ENCODE data around the gene CDC42EP2. TPM values are rescaled to one million over a fixed set of nuclear protein-coding genes. Genes with fewer than 3 reads are reported as not detected.

Gene CDC42EP2
- total and polyA plus RNA-seq, 2 of the 13 experiments (the other 11 are each of a cell fraction or from before 2014, with no cell fraction given): 2.3 to 7.1 TPM

- no peak for TF ChIP-seq ZBTB44 (CRISPR knock-in tag; IDR thresholded peaks at IDR 0.05)
- TF ChIP-seq PREB (CRISPR knock-in tag; IDR thresholded peaks at IDR 0.05): no peak
- TF ChIP-seq ZBTB3 (CRISPR knock-in tag; IDR thresholded peaks at IDR 0.05; ENCODE audit: borderline replicate concordance, low read depth): no peak
- no peak; the same call in 1 of the 2 replicates for TF ChIP-seq KDM3A (CRISPR knock-in tag; IDR thresholded peaks at IDR 0.05; ENCODE audit: low read depth)
- no peak for TF ChIP-seq HCFC1 (IDR thresholded peaks at IDR 0.05; ENCODE audit: low read depth, low read length)
- no peak for TF ChIP-seq ZNF256 (CRISPR knock-in tag; conservative IDR thresholded peaks at IDR 0.05)
- peak; percentile 65; the same call in 1 of the 2 replicates for TF ChIP-seq ZNF800 (CRISPR knock-in tag; IDR thresholded peaks at IDR 0.05)
- peak; percentile 31; the same call in 1 of the 2 replicates for TF ChIP-seq MAX (IDR thresholded peaks at IDR 0.05)
- TF ChIP-seq HNRNPH1 (optimal IDR thresholded peaks at IDR 0.05; ENCODE audit: low read depth, low read length): no peak
- no peak; the same call in 1 of the 2 replicates for TF ChIP-seq ZIK1 (CRISPR knock-in tag; IDR thresholded peaks at IDR 0.05; ENCODE audit: borderline replicate concordance, low read depth)
- TF ChIP-seq SP5 (CRISPR knock-in tag; IDR thresholded peaks at IDR 0.05; ENCODE audit: borderline replicate concordance, low read depth): no peak
- TF ChIP-seq TBL1XR1 (IDR thresholded peaks at IDR 0.05; ENCODE audit: borderline replicate concordance, low read length, partially characterized antibody): no peak
- TF ChIP-seq CBFB (CRISPR knock-in tag; IDR thresholded peaks at IDR 0.05): no peak
- no peak for TF ChIP-seq ZNF510 (CRISPR knock-in tag; IDR thresholded peaks at IDR 0.05; ENCODE audit: low read depth)
- TF ChIP-seq PRMT3 (CRISPR knock-in tag; IDR thresholded peaks at IDR 0.05; ENCODE audit: borderline replicate concordance, low read depth): no peak
- TF ChIP-seq HMGXB4 (CRISPR knock-in tag; IDR thresholded peaks at IDR 0.05; ENCODE audit: borderline replicate concordance in 1 of 2, low read depth in 1 of 2): no peak
- TF ChIP-seq AGO1 (IDR thresholded peaks at IDR 0.05; ENCODE audit: low read depth, low read length, poor library complexity, severe bottlenecking): peak; percentile 53
- TF ChIP-seq MAFF (IDR thresholded peaks at IDR 0.05; ENCODE audit: low read depth, low read length): no peak
- TF ChIP-seq DNMT1 (CRISPR knock-in tag; IDR thresholded peaks at IDR 0.05): no peak
- peak; percentile 80; the same call in 1 of the 2 replicates for TF ChIP-seq ETV6 (CRISPR knock-in tag; conservative IDR thresholded peaks at IDR 0.05)
Measured at GRCh38 chr11:65314501-65315203, at the start of gene CDC42EP2 (continued).
